Mononuclear cell (primary cell): ENCODE measurements around the gene COPG2. TPM values are rescaled to one million over a fixed set of nuclear protein-coding genes. Genes with fewer than 3 reads are reported as not detected.

ENCODE experiments used
- H3K27me3 ChIP-seq: 2 replicates; pipeline ENCODE4 v1.6.0; 2011; ENCODE audit warnings: low read length, control low read depth; ENCODE audit not compliant: insufficient read depth
- H3K4me1 ChIP-seq: 2 replicates; pipeline ENCODE4 v1.5.1; 2011; ENCODE audit warnings: mild to moderate bottlenecking, low read length, control low read depth; ENCODE audit not compliant: insufficient read depth
- H3K4me3 ChIP-seq: 2 replicates; pipeline ENCODE4 v1.5.1; 2011; ENCODE audit warnings: mild to moderate bottlenecking, low read length, moderate library complexity
- H3K9me3 ChIP-seq: 2 replicates; pipeline ENCODE4 v1.5.1; 2011; ENCODE audit warnings: low read depth, mild to moderate bottlenecking, control low read depth, low read length
- total RNA-seq: library from RNA; depleted of rRNA; stranded (reverse); fragments of >200 nt; gene quantifications from one replicate; pipeline ENCODE4 v1.2.3, GENCODE V29; 2012

The COPG2 gene
- total RNA-seq, 1 donor, result 9.0 TPM

DNA sequence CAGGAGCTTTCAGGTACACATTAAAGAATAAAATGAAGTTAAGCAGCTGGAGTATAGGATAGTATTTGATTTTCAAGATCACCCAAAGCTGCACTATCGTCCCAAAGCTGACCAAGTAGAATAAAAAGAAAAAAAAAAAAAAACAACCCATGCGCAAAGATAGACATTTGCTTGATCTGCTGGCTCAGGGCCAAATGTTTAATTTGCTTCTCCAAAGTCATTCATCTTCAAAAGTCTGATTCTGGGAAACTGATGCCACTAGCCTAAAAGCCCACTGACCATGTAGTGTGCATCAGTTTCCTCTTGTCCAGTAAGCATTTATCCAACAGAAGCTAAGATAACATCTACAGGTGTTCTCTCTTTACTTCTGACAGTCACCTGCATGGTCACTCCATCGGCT is 162.2 kb downstream of the COPG2 start:
- Histone ChIP-seq H3K9me3 (no peaks in the 10 kb centered on the region), H3K27me3 (no peaks in the 10 kb centered on the region), H3K4me3 (no peak overlapping the region), H3K4me1 (no peaks in the 10 kb centered on the region)

DNA sequence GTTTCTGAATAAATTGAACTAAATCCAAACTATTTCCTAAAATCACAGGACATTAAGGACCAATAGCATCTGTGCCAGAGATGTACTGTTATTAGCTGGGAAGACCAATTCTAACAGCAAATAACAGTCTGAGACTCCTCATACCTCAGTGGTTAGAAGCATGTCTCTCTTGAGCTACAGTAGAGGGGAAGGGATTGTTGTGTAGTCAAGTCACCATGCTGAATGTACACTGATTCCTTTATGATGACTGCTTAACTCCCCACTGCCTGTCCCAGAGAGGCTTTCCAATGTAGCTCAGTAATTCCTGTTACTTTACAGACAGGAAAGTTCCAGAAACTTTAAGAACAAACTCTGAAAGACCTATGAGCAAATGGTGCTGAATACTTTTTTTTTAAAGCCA is 162.8 kb downstream of the COPG2 start:
- H3K9me3 ChIP-seq, result no peaks in the 10 kb centered on the region
- H3K4me3 ChIP-seq, result no peak overlapping the region
- H3K4me1 ChIP-seq, result no peaks in the 10 kb centered on the region
- no peaks in the 10 kb centered on the region for H3K27me3 ChIP-seq

DNA sequence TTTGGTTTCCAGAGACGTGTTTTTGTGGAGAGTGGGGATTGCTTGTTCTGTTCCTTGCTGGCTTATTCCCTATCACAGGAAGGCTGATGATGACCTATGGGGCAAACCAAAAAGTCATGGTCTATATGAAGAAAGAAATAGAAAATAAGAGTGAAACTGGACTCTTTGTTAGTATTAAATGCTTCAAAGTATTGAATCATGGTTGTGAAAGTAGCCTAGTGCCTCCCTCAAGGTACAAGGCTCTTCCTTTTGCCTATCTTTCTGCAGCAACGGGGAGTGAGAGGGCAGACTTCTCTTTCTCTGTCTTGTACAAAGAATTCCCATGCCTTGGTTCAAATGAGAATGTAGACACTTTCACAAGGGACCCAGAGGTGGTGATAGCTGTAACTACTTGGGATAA is 167.6 kb downstream of the COPG2 start:
- H3K9me3 ChIP-seq, result no peaks in the 10 kb centered on the region
- no peaks in the 10 kb centered on the region for H3K4me1 ChIP-seq
- H3K27me3 ChIP-seq, result no peaks in the 10 kb centered on the region
- no peak overlapping the region for H3K4me3 ChIP-seq

DNA sequence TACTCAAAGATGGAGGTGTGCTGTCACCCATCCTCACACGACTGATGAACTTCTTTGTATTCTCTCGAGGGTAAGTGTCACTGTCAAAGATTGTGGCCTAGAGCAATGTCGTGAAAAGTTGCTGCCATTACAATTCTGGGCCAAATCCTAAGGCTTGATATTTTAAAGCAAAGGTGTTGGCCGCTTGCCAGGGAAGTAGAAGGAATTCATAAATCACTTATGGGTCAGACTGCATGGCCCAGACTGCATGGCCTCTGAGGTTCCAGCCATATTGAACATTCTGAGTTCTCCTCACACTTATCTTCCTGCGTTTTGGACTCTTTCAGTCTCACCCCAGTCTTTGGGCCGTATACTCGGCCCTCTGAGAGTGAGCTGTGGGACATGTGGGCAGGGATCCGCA is 168.1 kb downstream of the COPG2 start:
- no peaks in the 10 kb centered on the region for H3K9me3 ChIP-seq
- no peaks in the 10 kb centered on the region for H3K27me3 ChIP-seq
- H3K4me3 ChIP-seq, result no peak overlapping the region
- no peaks in the 10 kb centered on the region for H3K4me1 ChIP-seq

DNA sequence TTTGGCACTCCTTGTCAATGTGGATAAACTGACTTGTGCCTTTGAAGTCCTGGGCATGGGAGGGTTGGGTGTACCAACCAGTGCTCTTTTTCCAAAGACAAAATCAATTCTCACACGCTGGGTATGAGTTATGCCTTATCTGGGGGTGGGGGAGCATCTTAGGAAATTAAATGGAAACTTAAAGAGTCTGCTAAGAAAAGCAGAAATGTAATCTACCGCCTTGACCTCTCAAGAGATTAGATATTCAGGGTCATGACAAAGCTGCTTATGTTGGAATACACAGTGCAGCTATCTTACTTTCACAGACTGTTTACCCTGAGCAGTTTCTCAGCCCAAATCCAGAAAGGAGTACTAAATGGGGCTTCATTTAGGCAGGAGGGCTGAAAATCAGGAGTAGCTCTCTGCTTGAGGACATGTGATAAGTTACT is 174.1 kb downstream of the COPG2 start:
- peaks cover 39% of the 10 kb centered on the region for H3K4me1 ChIP-seq
- H3K9me3 ChIP-seq, result no peaks in the 10 kb centered on the region
- H3K4me3 ChIP-seq, result no peak overlapping the region
- peaks cover 39% of the 10 kb centered on the region for H3K27me3 ChIP-seq

DNA sequence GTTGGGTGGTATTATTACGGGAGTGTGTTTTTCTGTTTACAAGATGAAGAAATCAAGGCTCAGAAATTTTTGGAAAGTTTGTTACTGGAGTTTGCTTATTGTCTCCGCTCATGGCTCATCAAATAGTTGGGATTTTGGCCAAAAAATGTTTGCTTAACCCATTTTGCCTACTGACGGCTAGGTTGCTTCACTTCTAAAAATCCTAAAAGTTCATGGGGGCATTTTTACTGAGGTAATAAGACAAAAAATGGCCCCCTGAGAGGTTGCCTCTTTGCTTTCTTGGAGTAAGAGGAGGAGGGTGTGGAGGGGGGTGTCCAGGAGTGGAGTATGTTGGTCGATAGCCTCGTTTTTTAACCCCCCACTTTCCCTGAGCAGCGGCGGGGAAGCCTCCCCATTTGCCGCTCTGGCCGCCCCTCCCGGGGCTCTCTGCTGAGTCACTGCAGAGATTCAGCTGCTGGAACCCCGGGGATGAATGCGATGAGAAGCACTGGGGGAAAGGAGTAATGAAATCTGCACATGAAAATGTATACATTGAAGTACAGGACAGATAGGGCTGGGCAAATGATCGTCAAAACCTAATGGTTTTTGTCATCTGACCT is 175.2 kb downstream of the COPG2 start:
- H3K9me3 ChIP-seq, result no peaks in the 10 kb centered on the region
- H3K4me3 ChIP-seq, result no peak overlapping the region
- peaks cover 45% of the 10 kb centered on the region for H3K27me3 ChIP-seq
- H3K4me1 ChIP-seq, result peaks cover 39% of the 10 kb centered on the region

DNA sequence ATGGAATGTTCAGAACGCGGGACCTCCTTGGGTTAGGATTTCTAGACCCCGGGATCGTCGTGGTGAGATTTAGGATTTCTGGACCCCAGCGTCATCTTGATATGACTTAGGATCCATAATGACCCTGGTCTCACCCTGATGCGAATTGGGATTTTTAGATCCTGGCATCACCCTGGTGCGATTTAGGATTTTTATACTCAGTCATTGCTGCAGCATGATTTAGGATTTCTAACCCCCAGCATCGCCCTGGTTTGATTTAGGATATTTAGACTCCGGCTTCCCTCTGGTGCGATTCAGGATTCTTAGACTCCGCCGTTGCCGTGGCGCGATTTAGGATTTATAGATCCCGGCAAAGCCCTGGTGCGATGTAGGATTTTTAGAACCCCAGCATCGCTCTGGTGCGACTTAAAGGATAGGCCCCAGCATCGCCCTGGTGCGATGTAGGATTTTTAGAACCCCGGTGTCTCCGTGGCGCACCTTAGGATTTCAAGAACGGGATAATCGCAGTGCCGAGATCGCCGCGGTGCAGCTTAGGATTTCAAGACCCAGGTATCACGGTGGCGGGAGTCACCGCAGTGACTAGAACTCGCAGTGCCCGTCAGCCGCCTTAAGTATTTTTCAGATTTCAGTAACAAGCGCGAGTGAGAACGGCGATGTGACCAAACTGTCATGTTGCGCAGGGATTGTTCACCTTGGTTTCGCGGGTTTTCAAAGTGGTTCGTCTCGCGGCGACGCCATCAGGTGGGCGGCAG is 175.8 kb downstream of the COPG2 start:
- Histone ChIP-seq H3K27me3 (peaks cover 45% of the 10 kb centered on the region), H3K4me1 (peaks cover 39% of the 10 kb centered on the region), H3K4me3 (no peak overlapping the region), H3K9me3 (no peaks in the 10 kb centered on the region)

DNA sequence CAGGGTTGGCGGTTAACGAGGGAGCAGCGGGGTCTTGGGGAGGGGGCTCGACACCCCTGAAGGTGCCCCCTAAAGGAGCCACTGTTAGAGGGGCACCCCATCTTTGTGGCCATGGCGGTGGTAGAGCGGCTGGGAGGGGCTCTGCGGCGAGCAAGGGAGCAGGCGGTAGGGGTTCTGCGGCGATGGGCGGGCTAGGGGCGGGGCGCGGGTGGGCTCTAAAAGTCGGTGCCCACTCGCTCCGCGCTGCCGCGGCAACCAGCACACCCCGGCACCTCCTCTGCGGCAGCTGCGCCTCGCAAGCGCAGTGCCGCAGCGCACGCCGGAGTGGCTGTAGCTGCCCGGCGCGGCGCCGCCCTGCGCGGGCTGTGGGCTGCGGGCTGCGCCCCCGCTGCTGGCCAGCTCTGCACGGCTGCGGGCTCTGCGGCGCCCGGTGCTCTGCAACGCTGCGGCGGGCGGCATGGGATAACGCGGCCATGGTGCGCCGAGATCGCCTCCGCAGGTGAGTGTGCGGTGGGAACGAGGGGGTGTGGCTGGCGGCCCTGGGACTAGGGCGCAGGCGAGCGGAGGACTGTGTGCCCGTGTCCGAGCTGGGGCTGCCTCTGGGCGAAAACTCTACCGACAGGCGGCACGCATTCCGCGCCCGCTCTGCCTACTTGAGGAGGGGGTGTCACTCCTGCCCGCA is 176.6 kb downstream of the COPG2 start, which contains the start of gene MEST:
Gene MEST, plus strand, starts transcription at position 245 of the 682 bp plus-strand sequence. Its CDS starts 229 bp downstream, at position 474.
- Histone ChIP-seq H3K27me3 (peaks cover 45% of the 10 kb centered on the region), H3K9me3 (no peaks in the 10 kb centered on the region), H3K4me3 (no peak within 1 kb of the TSS), H3K4me1 (peaks cover 39% of the 10 kb centered on the region)

DNA sequence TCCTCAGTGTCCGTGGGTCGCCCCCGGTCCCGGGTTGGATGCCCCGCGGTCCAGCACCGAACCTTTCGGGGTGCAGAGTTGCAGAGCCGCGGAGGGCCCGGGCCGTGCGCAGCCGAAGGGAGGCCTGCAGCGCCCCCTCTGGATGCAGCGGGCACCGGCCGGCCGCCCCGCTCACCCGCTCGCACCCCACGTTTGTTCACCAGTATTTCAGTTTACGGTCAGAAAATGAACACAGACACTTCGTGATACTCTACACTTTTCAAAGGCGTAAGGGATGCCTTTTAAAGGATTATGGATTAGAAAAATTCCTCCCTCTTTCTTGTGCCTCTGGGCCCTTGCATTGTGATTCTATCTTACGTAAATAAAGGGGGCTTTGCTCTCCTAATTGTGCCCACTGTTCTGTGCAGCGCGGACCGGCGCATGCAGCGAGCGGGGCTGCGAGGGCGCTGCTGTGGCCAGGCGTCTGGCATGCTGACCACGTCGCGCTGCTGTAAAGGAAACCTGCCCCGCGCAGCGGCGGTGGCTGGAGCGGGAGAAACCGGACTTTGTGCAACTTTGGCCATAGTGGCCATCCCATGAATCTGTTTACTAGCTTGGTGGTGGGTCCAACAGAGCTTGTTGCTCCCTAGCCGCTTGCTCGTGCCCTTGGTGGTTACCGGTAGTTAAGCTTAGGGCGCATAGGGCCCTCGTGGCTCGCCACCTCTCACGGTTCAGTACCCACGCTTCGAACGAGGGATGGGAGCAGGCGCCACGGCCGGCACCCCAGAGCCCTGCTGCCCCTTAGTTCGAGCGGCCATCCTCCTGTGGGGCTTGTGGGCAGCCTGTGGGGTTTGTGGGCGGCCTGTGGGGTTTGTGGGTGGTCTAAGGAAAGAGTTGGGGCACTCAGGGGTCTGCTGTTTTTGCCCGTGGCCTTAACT is 177.4 kb downstream of the COPG2 start:
- Histone ChIP-seq H3K4me3 (no peak overlapping the region), H3K4me1 (peaks cover 47% of the 10 kb centered on the region), H3K27me3 (peaks cover 47% of the 10 kb centered on the region), H3K9me3 (no peaks in the 10 kb centered on the region)

DNA sequence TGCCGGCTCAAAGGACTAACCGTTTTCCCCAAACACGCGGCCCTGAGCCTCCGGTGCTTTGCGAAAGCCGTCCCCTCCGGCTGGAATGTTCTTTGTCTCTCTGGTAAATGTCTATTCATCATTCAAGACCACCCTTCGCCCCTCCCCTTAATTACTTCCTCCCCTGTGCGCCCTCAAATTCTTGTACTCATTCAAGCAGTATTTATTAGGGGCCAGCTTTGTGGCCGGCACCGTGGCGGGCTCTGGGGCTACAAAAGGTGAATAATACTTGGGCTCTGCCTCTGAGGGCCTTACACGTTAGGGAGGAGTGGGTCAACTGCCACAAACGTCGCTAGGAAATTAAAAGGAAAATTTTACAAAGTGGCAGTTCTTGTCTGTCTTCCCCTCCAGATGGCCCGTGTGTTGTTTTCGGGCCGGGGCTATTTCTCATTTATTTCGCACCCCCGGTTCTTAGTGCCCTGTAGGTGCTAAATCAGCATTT is 178.2 kb downstream of the COPG2 start:
- Histone ChIP-seq H3K9me3 (no peaks in the 10 kb centered on the region), H3K4me1 (peaks cover 54% of the 10 kb centered on the region), H3K27me3 (peaks cover 48% of the 10 kb centered on the region), H3K4me3 (no peak overlapping the region)

DNA sequence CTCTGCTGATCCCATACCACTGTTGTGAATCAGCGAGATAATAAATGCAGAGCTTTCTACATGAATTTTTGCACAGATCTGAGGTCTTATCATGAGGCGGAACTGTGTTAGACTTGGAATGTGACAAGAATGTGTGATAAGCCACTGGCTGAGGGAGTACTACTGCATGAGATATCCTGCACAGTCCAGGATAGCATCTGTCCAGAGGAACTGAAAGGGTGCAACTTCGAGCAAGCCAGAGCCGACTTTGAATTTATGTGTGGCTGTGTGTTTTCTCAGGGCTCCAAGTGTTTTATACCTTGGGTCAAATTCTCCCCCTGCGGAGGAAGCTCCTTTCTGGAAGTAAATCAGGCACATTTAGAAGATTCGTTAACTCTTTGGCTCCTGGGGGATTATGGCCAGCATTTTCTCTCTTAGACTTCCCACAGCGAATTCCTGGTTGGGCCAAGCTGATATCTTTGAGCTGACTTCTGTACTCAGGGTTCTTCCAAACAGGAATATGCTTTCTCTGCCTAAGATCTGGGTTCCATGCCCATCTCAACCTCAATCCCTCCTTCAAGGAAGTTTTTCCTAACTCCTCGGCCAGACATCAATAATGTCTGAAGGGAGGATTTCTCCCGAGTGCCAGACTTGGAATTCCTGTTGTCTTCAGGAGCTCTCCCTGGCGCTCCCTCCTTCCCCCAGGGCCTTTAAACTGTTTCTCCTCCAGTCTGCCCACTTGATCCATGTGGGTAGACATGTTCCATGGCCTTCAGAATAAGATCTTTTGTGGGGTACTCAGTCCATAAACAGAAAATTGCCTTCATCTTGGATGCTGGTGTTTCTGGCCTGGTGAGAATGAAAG is 179.2 kb downstream of the COPG2 start:
- H3K27me3 ChIP-seq, result peaks cover 54% of the 10 kb centered on the region
- peaks cover 54% of the 10 kb centered on the region for H3K4me1 ChIP-seq
- H3K4me3 ChIP-seq, result no peak overlapping the region

DNA sequence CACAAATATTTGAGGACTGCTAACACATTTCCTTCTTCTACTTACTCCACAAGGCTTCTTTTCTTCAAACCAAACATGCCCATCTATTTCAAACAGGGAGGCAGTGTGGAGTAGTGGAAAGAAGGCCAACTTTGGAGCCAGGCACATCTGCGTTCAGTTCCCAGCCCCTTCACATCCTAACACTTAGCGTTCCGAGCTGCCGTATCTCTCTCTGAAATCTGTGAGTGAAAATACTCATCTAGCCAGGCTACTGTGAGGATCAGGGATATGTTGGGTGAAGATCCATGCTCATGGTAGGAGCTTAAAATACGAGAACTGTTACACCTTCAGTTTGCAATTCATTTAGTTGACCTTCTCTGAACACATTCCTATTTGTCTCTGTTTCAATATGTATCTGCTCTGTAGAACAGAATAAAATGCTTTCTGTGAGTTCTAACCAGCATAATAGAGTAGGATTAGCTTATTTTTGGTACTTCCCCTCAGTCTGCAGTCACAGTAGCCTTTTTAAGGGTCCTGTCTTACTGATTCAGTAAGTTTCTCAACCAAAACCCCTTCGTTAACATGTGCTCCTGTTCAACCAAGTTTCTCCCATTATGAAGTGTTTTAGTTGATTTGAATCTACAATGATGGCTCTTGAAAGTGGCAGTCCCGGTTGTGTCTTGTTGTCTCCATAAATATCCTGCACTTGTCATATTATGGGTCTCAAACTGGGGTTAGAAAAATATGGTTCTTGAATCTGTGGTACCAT is 180.0 kb downstream of the COPG2 start:
- peaks cover 49% of the 10 kb centered on the region for H3K4me1 ChIP-seq
- no peak overlapping the region for H3K4me3 ChIP-seq
- H3K9me3 ChIP-seq, result no peaks in the 10 kb centered on the region
- H3K27me3 ChIP-seq, result peaks cover 46% of the 10 kb centered on the region

More for the DNA sequence above, 179.2 kb downstream of the COPG2 start:
- no peaks in the 10 kb centered on the region for H3K9me3 ChIP-seq

DNA sequence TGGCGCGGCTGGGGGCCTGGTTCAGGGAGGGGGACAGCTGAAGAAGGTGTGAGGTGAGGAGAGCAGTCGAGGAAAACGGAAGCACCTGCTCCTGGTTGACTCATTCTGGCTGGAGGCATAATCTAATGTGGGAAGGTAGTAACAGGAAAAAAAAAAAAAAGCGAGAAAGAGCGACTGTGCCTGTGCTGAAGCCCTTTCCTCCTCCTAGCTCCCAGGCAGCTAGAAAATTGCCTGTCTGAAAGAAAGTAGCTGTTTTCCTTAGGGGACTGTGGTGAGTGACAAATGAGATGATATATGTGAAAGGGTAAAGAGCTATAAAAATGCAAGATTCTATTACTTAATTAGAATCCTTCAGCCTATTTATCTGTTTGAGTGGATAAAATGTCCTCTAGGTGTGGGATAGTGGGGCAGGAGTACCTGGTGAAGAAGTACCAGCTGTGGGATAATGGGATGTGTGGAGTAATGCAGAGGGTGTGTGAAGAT is 181.6 kb downstream of the COPG2 start:
- H3K4me1 ChIP-seq, result peaks cover 34% of the 10 kb centered on the region
- H3K27me3 ChIP-seq, result peaks cover 37% of the 10 kb centered on the region
- H3K9me3 ChIP-seq, result no peaks in the 10 kb centered on the region
- H3K4me3 ChIP-seq, result peak overlapping the region; percentile 50
